Nephron (organoid): ENCODE results near the gene NKD2.
A peak's percentile ranks its signal among the peaks of the same experiment; 100 is the strongest.
"Not testable (repeated sequence)": the region's sequence is repeated elsewhere in the genome, so short reads cannot be mapped to it uniquely, and the experiment has no call there.

Experiments used
- H3K27ac Mint-ChIP-seq, 3 experiments: 2 replicates each; pipeline ENCODE4 v1.8.0; 2020; ENCODE audit warnings: mixed read lengths in 3 of 3, mild to moderate bottlenecking in 2 of 3, moderate library complexity in 1 of 3
- H3K27me3 Mint-ChIP-seq: 2 replicates; pipeline ENCODE4 v1.8.0; 2021; ENCODE audit warnings: low read depth, mild to moderate bottlenecking, moderate library complexity, mixed read lengths
- H3K36me3 Mint-ChIP-seq: 2 replicates; pipeline ENCODE4 v1.8.0; 2020; ENCODE audit warnings: low read depth, mixed read lengths
- H3K4me1 Mint-ChIP-seq: 2 replicates; pipeline ENCODE4 v1.8.0; 2020; ENCODE audit warnings: mixed read lengths
- H3K4me3 Mint-ChIP-seq, 3 experiments: 2 replicates each; pipeline ENCODE4 v1.8.0; 2020; ENCODE audit warnings: mild to moderate bottlenecking in 3 of 3, mixed read lengths in 3 of 3, moderate library complexity in 2 of 3
- H3K9me3 Mint-ChIP-seq: 2 replicates; pipeline ENCODE4 v1.8.0; 2020; ENCODE audit warnings: mixed read lengths
- CTCF ChIP-seq, 3 experiments: fragments of 200-600 bp; sonication (generic); IDR thresholded peaks; one replicate each; pipeline ENCODE4 v1.5.0; 2021; ENCODE audit warnings: antibody characterized with exemption in 3 of 3; ENCODE audit not compliant: unreplicated experiment in 3 of 3

NKD2 gene

GRCh38 chr5:999032-999501 is 9.5 kb upstream of the NKD2 start:
- Mint-ChIP-seq H3K4me1 (peaks cover 39% of the 10 kb centered on the region), H3K9me3 (no peaks in the 10 kb centered on the region), H3K4me3 (no peak overlapping the region), H3K36me3 (no peaks in the 10 kb centered on the region), H3K27me3 (peaks cover 21% of the 10 kb centered on the region), H3K27ac (peak overlapping the region in 2 of 3 experiments; percentile 54 to 75)
- no peak for TF ChIP-seq CTCF (IDR thresholded peaks at IDR 0.05; ENCODE audit: unreplicated experiment in 3 of 3)

GRCh38 chr5:999724-1000123 is 8.9 kb upstream of the NKD2 start:
- no peaks in the 10 kb centered on the region for H3K9me3 Mint-ChIP-seq
- H3K4me3 Mint-ChIP-seq = no peak overlapping the region
- H3K36me3 Mint-ChIP-seq = no peaks in the 10 kb centered on the region
- TF ChIP-seq CTCF (IDR thresholded peaks at IDR 0.05; ENCODE audit: unreplicated experiment in 3 of 3) = no peak
- H3K27ac Mint-ChIP-seq = no peak overlapping the region
- peaks cover 35% of the 10 kb centered on the region for H3K4me1 Mint-ChIP-seq
- H3K27me3 Mint-ChIP-seq = peaks cover 21% of the 10 kb centered on the region

- H3K4me1 Mint-ChIP-seq = peaks cover 35% of the 10 kb centered on the region
- no peaks in the 10 kb centered on the region for H3K36me3 Mint-ChIP-seq
- H3K9me3 Mint-ChIP-seq = no peaks in the 10 kb centered on the region
- TF ChIP-seq CTCF (IDR thresholded peaks at IDR 0.05; ENCODE audit: unreplicated experiment in 3 of 3) = no peak
- no peak overlapping the region for H3K27ac Mint-ChIP-seq
- peaks cover 21% of the 10 kb centered on the region for H3K27me3 Mint-ChIP-seq
- no peak overlapping the region for H3K4me3 Mint-ChIP-seq
Measured at GRCh38 chr5:1000329-1000728, 8.3 kb upstream of the NKD2 start.

- not testable (repeated sequence) for H3K4me3 Mint-ChIP-seq, H3K9me3 Mint-ChIP-seq, H3K27ac Mint-ChIP-seq, H3K36me3 Mint-ChIP-seq
- Mint-ChIP-seq H3K27me3 (peaks cover 25% of the 10 kb centered on the region), H3K4me1 (peaks cover 37% of the 10 kb centered on the region)
Measured at GRCh38 chr5:1000831-1001230, 7.8 kb upstream of the NKD2 start.

- Mint-ChIP-seq H3K9me3 (no peaks in the 10 kb centered on the region), H3K4me1 (peaks cover 32% of the 10 kb centered on the region), H3K4me3 (peak overlapping the region in 2 of 3 experiments; percentile 37 to 51), H3K27me3 (peaks cover 28% of the 10 kb centered on the region), H3K27ac (no peak overlapping the region), H3K36me3 (no peaks in the 10 kb centered on the region)
- no peak for TF ChIP-seq CTCF (IDR thresholded peaks at IDR 0.05; ENCODE audit: unreplicated experiment in 3 of 3)
Measured at GRCh38 chr5:1001406-1002270, 7.0 kb upstream of the NKD2 start.

- Mint-ChIP-seq H3K9me3 (no peaks in the 10 kb centered on the region), H3K4me3 (peak overlapping the region in 2 of 3 experiments; percentile 37 to 51), H3K27ac (no peak overlapping the region), H3K4me1 (peaks cover 26% of the 10 kb centered on the region), H3K36me3 (no peaks in the 10 kb centered on the region), H3K27me3 (peaks cover 33% of the 10 kb centered on the region)
- TF ChIP-seq CTCF (IDR thresholded peaks at IDR 0.05; ENCODE audit: unreplicated experiment in 3 of 3) = no peak
Measured at GRCh38 chr5:1002271-1002546, 6.4 kb upstream of the NKD2 start.
